Sigmoid colon (tissue), 7 donors: ENCODE data around the gene SP110. TPM values are rescaled to one million over a fixed set of nuclear protein-coding genes. Genes with fewer than 3 reads are reported as not detected.

ENCODE experiments used
- DNase-seq: peaks from one replicate; pipeline ENCODE4 v3.0.0-alpha.2; 2019
- H3K27ac ChIP-seq, 4 donors: fragments of 200-600 bp; sonication (generic); one replicate each; pipeline ENCODE4 v1.5.1; 2016 to 2019; ENCODE audit warnings: mild to moderate bottlenecking in 1 of 4
- H3K27me3 ChIP-seq, 3 donors: fragments of 200-600 bp; sonication (generic); one replicate each; pipeline ENCODE4 v1.5.1; 2019; ENCODE audit warnings: mild to moderate bottlenecking in 1 of 3
- H3K36me3 ChIP-seq, 4 donors: fragments of 200-600 bp; sonication (generic); one replicate each; pipeline ENCODE4 v1.5.1; 2016 to 2019
- H3K4me1 ChIP-seq, 4 donors: fragments of 200-600 bp; sonication (generic); one replicate each; pipeline ENCODE4 v1.5.1; 2017 to 2019
- H3K4me3 ChIP-seq, 4 donors: fragments of 200-600 bp; sonication (generic); one replicate each; pipeline ENCODE4 v1.5.1; 2017 to 2019; ENCODE audit warnings: mild to moderate bottlenecking in 2 of 4, moderate library complexity in 1 of 4
- H3K9me3 ChIP-seq, 4 donors: fragments of 200-600 bp in 3 of 4; sonication (generic) in 3 of 4; one replicate each; pipeline versions ENCODE4 v1.5.1 to v1.6.1; 2013 to 2019
- CTCF ChIP-seq, 4 experiments: fragments of 450-650 bp in 3 of 4; fragments of 200-600 bp in 1 of 4; IDR thresholded peaks; one replicate each; pipeline ENCODE4 v1.5.1; 2016 to 2019; ENCODE audit warnings: antibody characterized with exemption in 4 of 4, mild to moderate bottlenecking in 3 of 4, moderate library complexity in 2 of 4
- EP300 ChIP-seq, 4 donors: sonication (generic); formaldehyde crosslinking; IDR thresholded peaks; one replicate each; pipeline ENCODE4 v1.6.1; 2017; ENCODE audit warnings: antibody characterized with exemption in 4 of 4
- POLR2A ChIP-seq, 2 donors: fragments of 450-650 bp; IDR thresholded peaks; one replicate each; pipeline ENCODE4 v1.6.1; 2016; ENCODE audit warnings: antibody characterized with exemption in 2 of 2, mild to moderate bottlenecking in 2 of 2, moderate library complexity in 2 of 2
- POLR2AphosphoS5 ChIP-seq, 4 donors: sonication (generic); formaldehyde crosslinking; IDR thresholded peaks; one replicate each; pipeline ENCODE4 v1.6.1; 2017; ENCODE audit warnings: antibody characterized with exemption in 4 of 4
- WGBS, 2 donors: extraction: QIAGEN DNeasy Blood & Tissue Kit; methylation state at CpG; one replicate each; pipeline ENCODE4 v1.1.7; 2013; 5-methylcytosine and 5-hydroxymethylcytosine counted together
- intact Hi-C: fragments of 100-400 bp; cut with DNase I; formaldehyde crosslinking; loops from one replicate; pipeline ENCODE4 v1.15.1; 2023
- polyA plus RNA-seq, 3 donors: library from polyadenylated mRNA; stranded (reverse); fragments of 200-250 nt; gene quantifications; one replicate each; pipeline ENCODE4 v1.2.3, GENCODE V29; 2013
- total RNA-seq, 4 donors: library from RNA; depleted of rRNA; stranded (reverse); fragments of >200 nt; gene quantifications; one replicate each; pipeline ENCODE4 v1.1.0, GENCODE V29; 2016
- donor health status: healthy with polysubstance abuse.
- donor health status: Bipolar disorder and iron deficiency.
- donor health status: healthy.

SP110 gene
- total and polyA plus RNA-seq, 7 donors = 9.2 to 41.8 (median 16.4) TPM

- WGBS, 2 donors = 93 to 95% methylated on average over 7 of the region's 7 CpGs
- no peak overlapping the region for H3K27ac ChIP-seq
- no peaks in the 10 kb centered on the region for H3K27me3 ChIP-seq
- no peaks in the 10 kb centered on the region for H3K9me3 ChIP-seq
- TF ChIP-seq POLR2A (IDR thresholded peaks at IDR 0.05) (no peak), POLR2AphosphoS5 (IDR thresholded peaks at IDR 0.05) (no peak), EP300 (IDR thresholded peaks at IDR 0.05) (no peak), CTCF (IDR thresholded peaks at IDR 0.05) (no peak)
- H3K4me3 ChIP-seq = no peak overlapping the region
- intact Hi-C loops = no loop called here
- DNase-seq = no peak
- H3K36me3 ChIP-seq = peaks cover 0 to 94% (median 34%) of the 10 kb centered on the region in 4 donors
- no peaks in the 10 kb centered on the region for H3K4me1 ChIP-seq
These were observed 39.9 kb downstream of the SP110 start for GRCh38 chr2:230179907-230180306.

GRCh38 chr2:230178546-230179485 lies 41.0 kb downstream of the SP110 start:
- intact Hi-C loops = no loop called here
- Histone ChIP-seq H3K27ac (no peak overlapping the region), H3K36me3 (peaks cover 0 to 93% (median 36%) of the 10 kb centered on the region in 4 donors), H3K27me3 (no peaks in the 10 kb centered on the region), H3K4me1 (no peaks in the 10 kb centered on the region), H3K9me3 (no peaks in the 10 kb centered on the region), H3K4me3 (no peak overlapping the region)
- DNase-seq = no peak
- WGBS, 2 donors = 90% methylated on average over 7 of the region's 7 CpGs
- TF ChIP-seq EP300 (IDR thresholded peaks at IDR 0.05) (no peak), POLR2AphosphoS5 (IDR thresholded peaks at IDR 0.05) (no peak), POLR2A (IDR thresholded peaks at IDR 0.05) (no peak), CTCF (IDR thresholded peaks at IDR 0.05) (no peak)

GRCh38 chr2:230176996-230177395 lies 42.8 kb downstream of the SP110 start:
- no peak for DNase-seq
- WGBS, 2 donors = 74 to 76% methylated on average over 3 of the region's 3 CpGs
- intact Hi-C loops = no loop called here
- H3K4me3 ChIP-seq = no peak overlapping the region
- peaks cover 0 to 88% (median 25%) of the 10 kb centered on the region in 4 donors for H3K36me3 ChIP-seq
- no peaks in the 10 kb centered on the region for H3K4me1 ChIP-seq
- no peaks in the 10 kb centered on the region for H3K9me3 ChIP-seq
- H3K27ac ChIP-seq = no peak overlapping the region
- H3K27me3 ChIP-seq = no peaks in the 10 kb centered on the region
- TF ChIP-seq EP300 (IDR thresholded peaks at IDR 0.05) (no peak), CTCF (IDR thresholded peaks at IDR 0.05) (no peak), POLR2A (IDR thresholded peaks at IDR 0.05) (no peak), POLR2AphosphoS5 (IDR thresholded peaks at IDR 0.05) (no peak)

- Histone ChIP-seq H3K27me3 (no peaks in the 10 kb centered on the region), H3K4me3 (no peak overlapping the region), H3K9me3 (no peaks in the 10 kb centered on the region), H3K36me3 (peaks cover 0 to 72% (median 18%) of the 10 kb centered on the region in 4 donors), H3K4me1 (no peaks in the 10 kb centered on the region), H3K27ac (no peak overlapping the region)
- 89 to 96% methylated on average over 7 of the region's 7 CpGs for WGBS, 2 donors
- intact Hi-C loops = no loop called here
- no peak for DNase-seq
- no peak for TF ChIP-seq EP300 (IDR thresholded peaks at IDR 0.05)
- no peak for TF ChIP-seq POLR2AphosphoS5 (IDR thresholded peaks at IDR 0.05)
- no peak for TF ChIP-seq CTCF (IDR thresholded peaks at IDR 0.05)
- TF ChIP-seq POLR2A (IDR thresholded peaks at IDR 0.05) = no peak
These were observed 45.3 kb downstream of the SP110 start for GRCh38 chr2:230174466-230174865.
